HG02588 (cell line): ENCODE measurements around the gene ETV5.

Source experiments
- ATAC-seq: cut with Tn5 transposase; IDR thresholded peaks from one replicate; pipeline ENCODE4 v1.9.1; 2021; ENCODE audit warnings: mild to moderate bottlenecking, moderate library complexity; ENCODE audit not compliant: unreplicated experiment

ETV5 gene

GRCh38 chr3:186097317-186097662, 11.6 kb downstream of the ETV5 start:
- no peak for ATAC-seq

- ATAC-seq, result no peak
These were observed 12.6 kb downstream of the ETV5 start for GRCh38 chr3:186096290-186096689.

- no peak for ATAC-seq
These were observed 13.3 kb downstream of the ETV5 start for GRCh38 chr3:186095561-186096081.

- ATAC-seq, result no peak
These were observed 14.0 kb downstream of the ETV5 start for GRCh38 chr3:186094696-186095425.

GRCh38 chr3:186094271-186094670, 14.6 kb downstream of the ETV5 start:
- ATAC-seq, result no peak

- no peak for ATAC-seq
These were observed 15.5 kb downstream of the ETV5 start for GRCh38 chr3:186093271-186093900.

GRCh38 chr3:186092360-186093070, 16.4 kb downstream of the ETV5 start:
- ATAC-seq, result no peak

- no peak for ATAC-seq
These were observed 18.0 kb downstream of the ETV5 start for GRCh38 chr3:186090901-186091300.

GRCh38 chr3:186088335-186088734, 20.6 kb downstream of the ETV5 start:
- no peak for ATAC-seq

- ATAC-seq, result no peak
These were observed 24.6 kb downstream of the ETV5 start for GRCh38 chr3:186084264-186084663.

GRCh38 chr3:186083746-186084145, 25.1 kb downstream of the ETV5 start:
- no peak for ATAC-seq

- no peak for ATAC-seq
These were observed 26.7 kb downstream of the ETV5 start for GRCh38 chr3:186082150-186082549.

- no peak for ATAC-seq
These were observed 27.2 kb downstream of the ETV5 start for GRCh38 chr3:186081678-186082077.

- no peak for ATAC-seq
These were observed 27.9 kb downstream of the ETV5 start for GRCh38 chr3:186080849-186081438.

GRCh38 chr3:186079925-186080324, 29.0 kb downstream of the ETV5 start:
- ATAC-seq, result no peak

- no peak for ATAC-seq
These were observed 31.4 kb downstream of the ETV5 start for GRCh38 chr3:186077466-186077865.

GRCh38 chr3:186075931-186076567, 32.8 kb downstream of the ETV5 start:
- ATAC-seq, result no peak

GRCh38 chr3:186075489-186075888, 33.4 kb downstream of the ETV5 start:
- ATAC-seq, result no peak

GRCh38 chr3:186073641-186074040, 35.2 kb downstream of the ETV5 start:
- ATAC-seq, result no peak

- ATAC-seq, result no peak
These were observed 37.9 kb downstream of the ETV5 start for GRCh38 chr3:186070996-186071395.

- ATAC-seq, result no peak
These were observed 38.3 kb downstream of the ETV5 start for GRCh38 chr3:186070550-186070949.
